ENCODE measurements around the gene ITPRIP. TPM values are rescaled to one million over a fixed set of nuclear protein-coding genes. Genes with fewer than 3 reads are reported as not detected.

ITPRIP gene
- polyA plus RNA-seq, 1 donor (not counting 4 experiments of a cell fraction or from before 2014, with no cell fraction given): 12.1 TPM

GRCh38 chr10:104279550-104280259 is 58.6 kb downstream of the ITPRIP start:
- no peaks in the 10 kb centered on the region for H3K9me3 ChIP-seq (ENCODE audit: control insufficient read depth, low read depth, low read length)
- H2AFZ ChIP-seq (ENCODE audit: control insufficient read depth, low read length): no peak overlapping the region
- H3K4me2 ChIP-seq (ENCODE audit: control insufficient read depth, extremely low read depth, insufficient read depth, low read depth, low read length): no peak overlapping the region
- TF ChIP-seq CTCF (optimal IDR thresholded peaks at IDR 0.05 in 1 of 3, IDR thresholded peaks at IDR 0.05 in 1 of 3, conservative IDR thresholded peaks at IDR 0.05 in 1 of 3; ENCODE audit: extremely low read depth in 1 of 3, insufficient read depth in 2 of 3, low read length in 3 of 3) (no peak), EZH2 (IDR thresholded peaks at IDR 0.05; ENCODE audit: low read length) (no peak)
- H3K27ac ChIP-seq (ENCODE audit: control insufficient read depth, insufficient read depth, low read length): no peak overlapping the region
- DNase-seq (ENCODE audit: low read depth, low spot score) (no peak), FAIRE-seq (no peak)
- H3K36me3 ChIP-seq (ENCODE audit: control insufficient read depth in 2 of 2, extremely low read depth in 1 of 2, insufficient read depth in 2 of 2, low read length in 2 of 2): peaks cover 3 to 9% of the 10 kb centered on the region in 2 experiments
- H3K79me2 ChIP-seq (ENCODE audit: control insufficient read depth, insufficient read depth, low read length): peaks cover 11% of the 10 kb centered on the region
- H3K9ac ChIP-seq (ENCODE audit: control insufficient read depth, extremely low read depth, insufficient read depth, low read length): no peak overlapping the region
- peaks cover 10% of the 10 kb centered on the region for H3K4me1 ChIP-seq (ENCODE audit: control insufficient read depth, extremely low read depth, insufficient read depth, low read length)
- dilution Hi-C loops (cut with MboI; ENCODE audit: extremely low pct_ligation_motif_present, low sequenced_read_pairs): no loop called here
- no peaks in the 10 kb centered on the region for H3K9me1 ChIP-seq (ENCODE audit: control insufficient read depth, extremely low read depth, insufficient read depth, low read length)
- no peaks in the 10 kb centered on the region for H4K20me1 ChIP-seq (ENCODE audit: control insufficient read depth, extremely low read depth, insufficient read depth, low read length)
- H3K4me3 ChIP-seq (ENCODE audit: control insufficient read depth in 2 of 3, extremely low read depth in 1 of 3, insufficient read depth in 2 of 3, low read depth in 1 of 3, low read length in 3 of 3): no peak overlapping the region
- no peaks in the 10 kb centered on the region for H3K27me3 ChIP-seq (ENCODE audit: control insufficient read depth, extremely low read depth, insufficient read depth, low read length)

DNA sequence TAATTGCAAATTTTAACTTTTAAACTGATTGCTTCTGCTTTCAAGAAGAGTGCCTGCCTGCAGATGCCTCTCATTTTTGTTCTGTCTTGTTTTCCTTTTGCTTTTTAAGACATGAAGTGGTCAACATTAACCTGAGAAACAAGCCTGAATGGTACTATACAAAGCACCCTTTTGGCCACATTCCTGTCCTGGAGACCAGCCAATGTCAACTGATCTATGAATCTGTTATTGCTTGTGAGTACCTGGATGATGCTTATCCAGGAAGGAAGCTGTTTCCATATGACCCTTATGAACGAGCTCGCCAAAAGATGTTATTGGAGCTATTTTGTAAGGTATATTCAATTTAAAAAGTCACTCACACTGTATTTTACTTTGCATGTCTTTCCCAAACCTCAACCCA is 60.5 kb downstream of the ITPRIP start:
- dilution Hi-C loops (cut with MboI; ENCODE audit: extremely low pct_ligation_motif_present, low sequenced_read_pairs): no loop called here
- H3K9me3 ChIP-seq (ENCODE audit: control insufficient read depth, low read depth, low read length): no peaks in the 10 kb centered on the region
- no peak for FAIRE-seq
- H3K4me2 ChIP-seq (ENCODE audit: control insufficient read depth, extremely low read depth, insufficient read depth, low read depth, low read length): no peak overlapping the region
- H3K36me3 ChIP-seq (ENCODE audit: control insufficient read depth in 2 of 2, extremely low read depth in 1 of 2, insufficient read depth in 2 of 2, low read length in 2 of 2): peaks cover 3 to 9% of the 10 kb centered on the region in 2 experiments
- H3K9ac ChIP-seq (ENCODE audit: control insufficient read depth, extremely low read depth, insufficient read depth, low read length): no peak overlapping the region
- H3K4me1 ChIP-seq (ENCODE audit: control insufficient read depth, extremely low read depth, insufficient read depth, low read length): peaks cover 16% of the 10 kb centered on the region
- H3K27me3 ChIP-seq (ENCODE audit: control insufficient read depth, extremely low read depth, insufficient read depth, low read length): no peaks in the 10 kb centered on the region
- no peaks in the 10 kb centered on the region for H3K9me1 ChIP-seq (ENCODE audit: control insufficient read depth, extremely low read depth, insufficient read depth, low read length)
- peaks cover 11% of the 10 kb centered on the region for H3K79me2 ChIP-seq (ENCODE audit: control insufficient read depth, insufficient read depth, low read length)
- H4K20me1 ChIP-seq (ENCODE audit: control insufficient read depth, extremely low read depth, insufficient read depth, low read length): no peaks in the 10 kb centered on the region
- no peak for TF ChIP-seq CTCF (optimal IDR thresholded peaks at IDR 0.05 in 1 of 3, IDR thresholded peaks at IDR 0.05 in 1 of 3, conservative IDR thresholded peaks at IDR 0.05 in 1 of 3; ENCODE audit: extremely low read depth in 1 of 3, insufficient read depth in 2 of 3, low read length in 3 of 3)
- no peak for TF ChIP-seq EZH2 (IDR thresholded peaks at IDR 0.05; ENCODE audit: low read length)
- H2AFZ ChIP-seq (ENCODE audit: control insufficient read depth, low read length): no peak overlapping the region
- H3K4me3 ChIP-seq (ENCODE audit: control insufficient read depth in 2 of 3, extremely low read depth in 1 of 3, insufficient read depth in 2 of 3, low read depth in 1 of 3, low read length in 3 of 3): no peak overlapping the region
- no peak overlapping the region for H3K27ac ChIP-seq (ENCODE audit: control insufficient read depth, insufficient read depth, low read length)
- no peak for DNase-seq (ENCODE audit: low read depth, low spot score)
